Measurements from ENCODE around the gene ANKMY2.

ANKMY2 gene

DNA sequence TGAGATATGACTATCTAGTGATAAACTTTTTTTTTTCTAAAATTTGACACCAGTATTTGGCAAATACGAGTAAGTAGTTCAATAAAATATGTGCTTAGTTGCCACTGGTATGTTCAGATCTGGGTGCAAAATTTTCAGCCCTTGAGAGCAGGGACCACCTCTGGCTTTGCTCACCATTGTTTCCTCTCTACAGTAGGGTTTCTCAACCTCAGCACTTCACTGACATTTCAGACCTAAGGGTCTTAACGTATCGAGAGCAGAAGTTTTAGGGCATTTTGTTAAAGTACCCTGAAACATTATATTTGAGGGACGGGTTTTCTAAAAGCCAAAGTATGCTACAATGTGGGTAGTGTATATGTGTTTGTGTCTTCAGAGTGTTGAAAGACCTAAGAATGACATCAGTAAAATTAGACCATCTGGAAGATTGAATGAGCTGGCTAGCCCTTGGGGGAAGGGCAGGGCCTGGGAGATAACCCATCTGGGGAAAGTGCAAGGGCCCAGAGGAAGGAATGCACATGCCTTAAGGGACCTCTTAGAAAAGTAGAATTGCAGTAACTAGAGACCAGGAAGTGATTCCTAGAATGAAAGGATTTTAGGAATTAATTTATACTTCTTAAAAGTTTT is 12.2 kb upstream of the ANKMY2 start:
- no peak for DNase-seq

GRCh38 chr7:16656141-16656540 is 10.6 kb upstream of the ANKMY2 start:
- DNase-seq: no peak

DNA sequence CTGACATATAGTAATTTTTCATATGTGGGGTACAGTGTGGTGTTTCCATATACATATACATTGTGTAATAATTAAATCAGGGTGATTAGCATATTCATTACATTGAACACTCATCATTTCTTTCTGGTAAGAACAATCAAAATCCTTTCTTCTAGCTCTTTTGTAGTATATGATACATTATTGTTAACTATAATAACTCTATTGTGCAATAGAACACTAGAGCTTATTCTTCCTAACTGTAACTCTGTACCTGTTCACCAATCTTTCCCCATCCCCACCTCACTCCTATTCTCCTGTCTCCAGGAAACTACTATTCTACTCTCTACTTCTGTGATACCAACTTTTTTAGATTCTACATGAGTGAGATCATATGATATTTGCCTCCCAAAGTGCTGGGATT is 9.8 kb upstream of the ANKMY2 start:
- no peak for DNase-seq

- DNase-seq: no peak
Observed at GRCh38 chr7:16652888-16653287, 7.3 kb upstream of the ANKMY2 start.

DNA sequence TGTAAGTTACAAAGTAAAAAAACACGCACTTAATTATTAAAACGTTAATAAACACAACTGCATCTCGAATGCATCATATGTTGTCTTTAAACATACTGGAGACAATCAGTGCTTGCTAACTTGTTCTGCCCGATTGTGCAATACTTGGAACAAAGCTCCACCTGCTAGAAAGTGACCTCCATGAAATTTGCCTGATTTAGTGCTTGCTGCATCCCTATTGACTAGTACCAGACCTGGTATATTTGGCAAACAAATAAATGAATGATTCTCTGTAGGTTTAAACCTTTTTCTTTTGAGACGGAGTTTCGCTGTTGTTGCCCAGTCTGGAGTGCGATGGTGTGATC is 6.7 kb upstream of the ANKMY2 start:
- no peak for DNase-seq

DNA sequence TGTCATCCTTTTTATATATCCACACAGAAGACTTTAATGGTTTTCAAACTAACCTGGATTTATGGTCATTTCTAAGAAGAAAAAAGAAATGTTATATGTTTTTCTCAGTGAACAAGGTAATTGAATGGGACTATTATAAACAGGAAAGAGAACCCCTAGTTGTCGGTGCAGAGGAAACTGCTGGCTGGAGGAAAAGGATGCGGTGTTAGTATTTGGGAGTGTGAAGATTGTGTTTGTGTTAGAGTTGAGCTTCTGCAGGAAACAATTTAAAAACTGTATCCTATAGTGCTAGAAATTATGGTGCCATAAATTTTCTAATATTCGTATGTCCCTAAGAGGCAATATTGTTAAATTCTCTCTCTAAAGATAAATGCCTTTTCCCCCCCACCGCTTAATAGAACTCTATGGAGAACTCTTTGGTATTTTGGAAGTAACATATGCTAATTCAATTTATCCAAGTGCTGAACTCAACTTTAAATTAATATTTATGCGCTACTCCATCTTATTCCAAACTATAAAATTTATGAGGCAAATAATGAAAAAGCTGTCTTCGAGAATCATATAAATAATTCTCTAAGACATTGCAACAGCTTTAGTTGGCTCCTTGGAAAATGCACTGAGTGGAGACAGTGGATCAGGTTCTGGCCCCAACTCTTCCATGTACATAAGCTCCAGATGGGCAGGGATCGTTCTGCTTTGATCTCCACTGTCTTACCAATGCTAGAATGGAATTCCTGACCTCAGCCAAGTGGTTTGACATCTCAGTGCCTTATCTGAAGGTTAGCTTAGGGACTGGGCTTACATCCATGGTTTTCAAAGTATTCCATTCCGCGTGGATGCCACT is 6.1 kb upstream of the ANKMY2 start:
- DNase-seq: no peak

GRCh38 chr7:16650266-16650665 is 4.7 kb upstream of the ANKMY2 start:
- DNase-seq: no peak

DNA sequence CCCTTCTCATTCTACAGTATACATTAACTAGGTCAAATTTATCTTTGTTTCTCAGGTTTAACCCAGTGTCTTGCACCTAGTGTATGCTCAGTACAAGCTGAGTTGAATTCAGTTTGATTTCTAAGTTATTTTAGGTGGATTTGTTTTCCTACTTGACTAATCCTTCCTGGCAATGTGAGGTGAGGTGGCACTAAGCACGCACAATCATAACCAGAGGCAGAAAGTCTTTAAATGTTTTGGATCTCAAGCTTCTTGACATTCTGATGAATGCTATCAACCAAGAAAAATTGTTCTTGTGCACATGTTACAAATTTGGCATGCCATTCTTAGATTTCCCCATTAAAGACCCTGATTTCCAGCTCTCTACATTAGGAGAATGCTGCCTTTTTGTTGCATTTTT is 3.6 kb upstream of the ANKMY2 start:
- DNase-seq: no peak

DNA sequence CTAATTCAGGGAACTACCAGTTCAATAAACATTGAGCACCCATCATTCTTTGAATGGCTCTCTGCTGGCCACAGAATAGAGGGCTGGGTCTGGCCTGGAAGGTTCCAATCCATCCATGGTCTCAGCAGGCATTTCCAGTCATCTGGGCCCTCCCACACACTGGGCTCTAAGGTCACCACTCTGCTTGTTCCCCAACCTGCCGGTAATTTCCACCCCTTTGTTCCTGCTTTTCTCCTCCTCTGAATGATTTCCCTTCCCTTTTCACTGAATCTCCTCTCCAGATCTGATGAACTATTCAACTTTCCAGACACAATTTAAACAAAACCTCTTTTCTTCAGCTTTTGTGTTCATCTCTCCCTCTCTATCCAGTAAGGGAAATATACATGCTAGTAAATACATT is 3.0 kb upstream of the ANKMY2 start:
- no peak for DNase-seq

DNA sequence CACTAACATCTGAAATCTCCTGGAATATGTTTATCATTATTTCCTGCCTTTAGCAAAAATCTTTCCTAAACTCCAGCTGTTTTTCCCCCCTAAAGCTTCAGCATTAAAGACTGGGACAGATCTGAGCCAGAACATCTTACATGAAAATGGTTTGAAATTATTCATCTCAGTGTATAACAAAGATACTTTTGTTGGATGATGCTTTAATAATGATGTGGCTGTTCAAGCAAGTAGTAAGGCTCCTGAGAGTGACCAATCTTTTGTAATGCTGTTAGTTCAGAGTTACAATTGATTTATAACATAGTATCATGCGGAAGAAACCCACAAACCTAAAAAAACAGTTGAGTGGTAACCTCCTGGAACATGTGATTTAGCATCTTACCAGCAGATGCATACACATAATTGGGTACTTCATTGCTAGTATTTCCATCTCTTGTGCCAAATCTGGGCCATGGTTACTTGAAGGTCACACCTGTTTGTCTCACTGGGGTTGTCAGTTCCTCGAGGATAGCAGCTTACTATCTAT is 1.9 kb upstream of the ANKMY2 start:
- DNase-seq: no peak

- no peak for DNase-seq
Observed at GRCh38 chr7:16646472-16647072, 1.0 kb upstream of the ANKMY2 start.

- peak; percentile 62 for DNase-seq
Observed at GRCh38 chr7:16644636-16645592, 640 bp downstream of the ANKMY2 start.

GRCh38 chr7:16644157-16644556 is 1.4 kb downstream of the ANKMY2 start:
- no peak for DNase-seq

DNA sequence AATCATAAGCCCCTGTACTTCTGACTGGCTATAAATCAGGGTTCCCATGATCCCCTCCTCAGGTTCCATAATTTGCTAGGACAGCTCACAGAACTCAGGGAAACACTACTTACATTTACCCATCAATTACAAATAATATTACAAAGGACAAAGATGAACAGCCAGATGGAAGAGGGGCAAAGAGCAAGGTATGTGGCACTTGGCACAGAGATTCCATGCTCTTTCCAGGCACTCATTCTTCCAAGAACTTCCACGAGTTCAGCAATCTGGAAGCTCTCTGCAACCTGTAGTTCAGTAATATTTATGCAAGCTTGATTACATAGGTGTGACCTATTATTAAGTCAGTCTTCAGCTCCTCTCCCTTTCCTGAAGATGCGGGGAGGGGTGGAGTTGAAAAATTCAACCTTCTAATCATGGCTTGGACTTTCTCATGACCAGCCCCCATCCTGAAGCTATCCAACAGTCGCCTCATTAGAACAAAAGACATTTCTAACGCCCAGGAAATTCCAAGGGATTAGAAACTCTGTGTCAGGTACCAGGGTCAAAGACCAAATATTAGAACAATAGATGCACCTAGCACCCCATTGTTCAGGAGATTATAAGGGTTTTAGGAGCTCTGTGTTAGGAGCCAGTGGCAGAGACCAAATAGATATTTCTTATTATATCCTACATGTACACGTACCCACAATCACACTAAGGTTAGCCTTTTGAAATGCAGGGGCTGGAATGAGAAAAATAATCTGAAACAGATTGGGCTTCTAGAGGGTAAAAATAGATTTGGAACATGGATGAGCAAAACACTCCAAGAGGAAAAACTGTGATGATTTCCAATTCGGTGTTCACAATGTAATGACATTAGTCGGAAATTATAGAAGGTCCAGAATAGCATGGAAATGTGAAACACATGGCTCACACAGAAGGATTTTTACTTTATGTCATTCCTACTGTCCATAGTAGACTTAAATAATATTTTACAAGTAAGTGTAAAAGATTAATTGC is 7.0 kb downstream of the ANKMY2 start:
- no peak for DNase-seq

DNA sequence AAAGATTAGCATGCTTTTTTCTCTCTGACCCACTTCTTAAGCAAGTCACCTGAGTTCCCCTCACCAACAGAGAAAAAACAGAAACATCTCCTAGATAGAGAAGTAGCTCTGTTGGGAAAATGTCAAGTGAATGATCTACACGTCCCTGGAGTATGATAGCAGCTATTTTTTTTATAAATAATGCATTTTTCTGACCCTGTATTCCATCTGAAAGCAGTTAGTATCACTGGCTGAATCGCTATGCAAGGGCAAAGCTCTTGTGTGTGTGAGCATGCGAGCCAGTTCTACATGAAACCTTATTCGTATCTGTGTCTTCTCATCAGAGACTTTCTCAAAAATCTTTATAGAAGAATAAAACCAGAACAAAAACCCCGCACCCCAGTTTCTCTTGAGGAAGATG is 8.2 kb downstream of the ANKMY2 start:
- no peak for DNase-seq

GRCh38 chr7:16636555-16637101 is 8.9 kb downstream of the ANKMY2 start:
- DNase-seq: no peak

DNA sequence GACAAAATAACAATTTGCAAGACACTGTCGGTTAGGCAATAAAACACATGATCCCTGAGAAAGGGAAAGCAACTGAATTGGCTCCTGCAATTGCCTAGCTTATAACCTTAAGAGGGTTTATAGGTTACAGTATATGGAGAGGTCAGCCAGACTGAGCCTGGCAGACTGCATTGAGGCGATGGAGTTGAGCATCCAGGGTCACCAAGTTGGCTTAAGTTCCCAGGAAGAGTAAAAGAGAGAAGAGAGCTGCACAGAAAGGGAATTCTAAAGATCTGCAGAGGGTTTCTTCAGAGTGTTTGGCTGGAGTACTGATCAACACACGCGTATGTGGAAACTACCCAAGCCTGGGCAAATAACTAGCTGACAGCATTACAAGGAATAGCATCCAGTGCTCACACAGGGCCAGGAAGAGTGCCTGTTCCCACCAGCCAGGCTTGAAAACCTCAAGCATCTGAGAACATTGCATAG is 11.2 kb downstream of the ANKMY2 start:
- DNase-seq: no peak

DNA sequence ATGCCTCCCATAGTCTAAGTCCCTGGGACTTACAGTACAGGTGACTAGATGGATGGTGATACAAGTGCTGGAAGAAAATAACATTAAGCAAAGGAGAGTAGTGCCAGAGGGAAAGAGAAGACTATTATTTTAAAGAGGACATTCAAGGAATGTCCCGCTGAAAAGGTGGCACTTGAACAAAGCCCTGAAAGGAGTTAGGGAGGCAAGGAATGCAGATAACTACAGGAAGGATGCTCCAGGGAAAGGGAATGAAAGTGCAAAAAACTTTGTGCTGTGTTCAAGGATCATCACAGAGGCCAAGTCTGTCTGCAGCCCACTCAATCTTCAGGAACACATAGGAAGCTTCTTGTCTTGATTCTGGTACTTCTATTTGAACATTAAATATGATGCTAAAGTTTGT is 14.9 kb downstream of the ANKMY2 start:
- DNase-seq: no peak

GRCh38 chr7:16627236-16627635 is 18.3 kb downstream of the ANKMY2 start:
- DNase-seq: no peak

DNA sequence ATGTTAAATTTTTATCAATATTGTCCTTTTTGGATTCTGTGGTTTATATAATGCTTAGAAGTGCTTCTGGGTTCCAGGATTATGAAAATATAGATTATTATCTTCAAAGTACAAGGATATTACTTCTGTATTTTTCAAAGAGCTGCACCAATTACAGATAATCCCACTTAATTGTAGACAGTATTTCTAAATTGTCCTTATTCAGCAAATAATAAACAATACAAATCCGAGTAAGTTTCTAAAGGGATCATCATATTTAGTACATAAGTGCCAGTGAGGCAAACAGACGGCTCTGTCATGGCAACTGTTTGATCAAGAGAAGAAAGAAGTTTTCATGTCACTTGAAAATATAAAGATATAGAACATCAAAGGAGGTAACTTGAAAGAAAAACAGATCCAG is 19.2 kb downstream of the ANKMY2 start:
- no peak for DNase-seq

- no peak for DNase-seq
Observed at GRCh38 chr7:16619979-16620408, 25.6 kb downstream of the ANKMY2 start.
